Activated naive CD8-positive, alpha-beta T cell treated with anti-CD3 and anti-CD28 coated beads, Interleukin-2, amount 50 U/mL, for 16 hours (primary cell): ENCODE measurements around the gene KXD1.

Source experiments
- DNase-seq: peaks from one replicate; pipeline ENCODE4 v3.0.0-alpha.2; 2020; ENCODE audit warnings: low read depth, low spot score

The KXD1 gene

GRCh38 chr19:18613589-18614234, 56.0 kb downstream of the KXD1 start:
- no peak for DNase-seq

DNA sequence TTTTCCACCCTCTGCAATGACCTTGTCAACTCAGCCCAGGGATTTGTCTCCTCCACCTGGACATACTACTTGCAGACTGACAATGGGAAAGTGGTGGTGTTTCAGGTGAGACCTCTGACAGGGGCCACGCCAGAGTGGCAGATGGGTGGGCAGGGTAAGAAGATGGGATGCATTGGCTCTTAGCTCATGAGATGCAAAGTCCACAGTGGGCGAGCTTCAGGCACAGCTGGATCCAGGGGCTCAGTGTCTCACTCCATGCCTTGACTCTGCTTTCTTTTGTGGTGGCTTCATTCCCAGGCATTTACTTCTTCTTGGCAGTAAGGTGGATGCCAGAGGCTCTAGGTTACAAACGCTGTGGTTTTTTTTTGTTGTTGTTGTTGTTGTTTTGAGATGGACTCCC, 58.4 kb downstream of the KXD1 start:
- no peak for DNase-seq

DNA sequence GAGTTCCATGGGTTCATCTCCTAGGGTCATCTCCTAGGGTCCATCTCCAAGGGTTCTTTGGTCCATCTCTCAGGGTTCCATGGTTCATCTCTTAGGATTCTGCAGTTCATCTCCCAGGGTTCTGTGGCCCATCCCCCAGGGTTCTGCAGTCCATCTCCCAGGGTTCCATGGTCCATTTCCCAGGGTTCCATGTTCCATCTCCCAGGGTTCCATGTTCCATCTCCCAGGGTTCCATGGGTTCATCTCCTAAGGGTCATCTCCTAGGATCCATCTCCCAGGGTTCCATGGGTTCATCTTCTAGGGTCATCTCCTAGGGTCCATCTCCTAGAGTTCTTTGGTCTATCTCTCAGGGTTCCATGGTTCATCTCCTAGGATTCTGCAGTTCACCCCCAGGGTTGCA, 59.9 kb downstream of the KXD1 start:
- DNase-seq = no peak

GRCh38 chr19:18618236-18618635, 60.6 kb downstream of the KXD1 start:
- no peak for DNase-seq
